GM20000 (cell line): ENCODE results near the gene TP53BP1.

Source experiments
- DNase-seq: peaks from one replicate; pipeline ENCODE4 v3.0.0; 2012; ENCODE audit warnings: low spot score
- CTCF ChIP-seq: IDR thresholded peaks from 2 replicates; pipeline ENCODE4 v1.5.1; 2012; ENCODE audit warnings: mild to moderate bottlenecking, control low read depth; ENCODE audit errors: extremely low read depth, missing control alignments

The TP53BP1 gene

GRCh38 chr15:43529141-43529540 lies 36.2 kb upstream of the TP53BP1 start:
- TF ChIP-seq CTCF: no peak
- no peak for DNase-seq

- no peak for DNase-seq
- no peak for TF ChIP-seq CTCF
These were observed 35.6 kb upstream of the TP53BP1 start for GRCh38 chr15:43528542-43529007.

- no peak for DNase-seq
- TF ChIP-seq CTCF: no peak
These were observed 35.0 kb upstream of the TP53BP1 start for GRCh38 chr15:43527802-43528541.

GRCh38 chr15:43527016-43527801 lies 34.3 kb upstream of the TP53BP1 start:
- TF ChIP-seq CTCF: no peak
- no peak for DNase-seq

- no peak for TF ChIP-seq CTCF
- DNase-seq: no peak
These were observed 33.4 kb upstream of the TP53BP1 start for GRCh38 chr15:43526261-43526930.

GRCh38 chr15:43525131-43525530 lies 32.2 kb upstream of the TP53BP1 start:
- DNase-seq: no peak

More at GRCh38 chr15:43525131-43525530, 32.2 kb upstream of the TP53BP1 start:
- no peak for TF ChIP-seq CTCF
